ENCODE data around the gene KRT77. TPM values are rescaled to one million over a fixed set of nuclear protein-coding genes. Genes with fewer than 3 reads are reported as not detected.

Gene KRT77
- total RNA-seq, 1 donor from 2014 or later: 2.5 TPM

GRCh38 chr12:52684431-52684830 lies 18.9 kb downstream of the KRT77 start:
- no peak for TF ChIP-seq POLR2AphosphoS5 (IDR thresholded peaks at IDR 0.05; ENCODE audit: insufficient read depth in 1 of 2, low read depth in 1 of 2)
- TF ChIP-seq POLR2A (IDR thresholded peaks at IDR 0.05): no peak
- TF ChIP-seq, protein P1, sequence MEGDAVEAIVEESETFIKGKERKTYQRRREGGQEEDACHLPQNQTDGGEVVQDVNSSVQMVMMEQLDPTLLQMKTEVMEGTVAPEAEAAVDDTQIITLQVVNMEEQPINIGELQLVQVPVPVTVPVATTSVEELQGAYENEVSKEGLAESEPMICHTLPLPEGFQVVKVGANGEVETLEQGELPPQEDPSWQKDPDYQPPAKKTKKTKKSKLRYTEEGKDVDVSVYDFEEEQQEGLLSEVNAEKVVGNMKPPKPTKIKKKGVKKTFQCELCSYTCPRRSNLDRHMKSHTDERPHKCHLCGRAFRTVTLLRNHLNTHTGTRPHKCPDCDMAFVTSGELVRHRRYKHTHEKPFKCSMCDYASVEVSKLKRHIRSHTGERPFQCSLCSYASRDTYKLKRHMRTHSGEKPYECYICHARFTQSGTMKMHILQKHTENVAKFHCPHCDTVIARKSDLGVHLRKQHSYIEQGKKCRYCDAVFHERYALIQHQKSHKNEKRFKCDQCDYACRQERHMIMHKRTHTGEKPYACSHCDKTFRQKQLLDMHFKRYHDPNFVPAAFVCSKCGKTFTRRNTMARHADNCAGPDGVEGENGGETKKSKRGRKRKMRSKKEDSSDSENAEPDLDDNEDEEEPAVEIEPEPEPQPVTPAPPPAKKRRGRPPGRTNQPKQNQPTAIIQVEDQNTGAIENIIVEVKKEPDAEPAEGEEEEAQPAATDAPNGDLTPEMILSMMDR (IDR thresholded peaks at IDR 0.05): no peak
- Histone ChIP-seq H3K27ac (no peak overlapping the region), H3K27me3 (no peaks in the 10 kb centered on the region), H3K4me3 (no peak overlapping the region), H3K36me3 (no peaks in the 10 kb centered on the region), H3K9me3 (no peaks in the 10 kb centered on the region), H3K4me1 (peaks cover 7% of the 10 kb centered on the region)
- intact Hi-C loops (cut with DNase I): no loop called here
- DNase-seq (ENCODE audit: extremely low spot score in 2 of 2): no peak

DNA sequence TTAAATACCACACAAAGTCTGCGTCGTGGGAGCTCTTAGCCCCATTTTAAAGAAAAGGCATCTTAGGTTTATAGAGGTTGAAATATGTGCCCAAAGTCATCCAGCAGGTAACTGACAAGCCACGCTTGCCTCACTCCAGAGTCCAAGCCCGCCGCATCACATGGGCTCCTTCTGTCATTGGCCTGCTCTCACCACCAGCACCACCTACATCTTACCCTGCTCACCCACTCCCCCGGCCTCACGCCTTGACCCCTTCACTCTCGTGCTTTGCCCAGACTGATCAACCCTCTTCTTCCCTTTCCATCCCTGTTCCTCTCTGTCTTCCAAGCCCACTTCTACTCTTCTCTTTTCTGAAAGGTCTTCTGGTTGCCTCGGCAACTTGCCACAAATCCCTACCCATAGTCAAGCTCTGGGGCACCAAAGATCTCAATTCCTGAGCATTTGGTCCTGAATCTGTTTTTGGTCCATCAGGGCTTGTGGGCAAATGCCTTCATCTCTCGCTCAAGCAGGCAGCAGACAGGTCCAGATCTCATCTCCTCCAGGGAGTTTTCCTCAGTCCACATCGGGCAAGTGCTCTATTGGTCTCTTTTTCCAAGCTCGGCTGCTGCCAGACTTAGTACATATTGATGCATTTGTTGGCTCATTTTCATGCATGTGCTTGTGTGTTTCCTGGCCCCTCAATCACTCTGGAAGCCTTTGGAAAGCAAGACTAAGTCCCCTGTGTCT lies 19.6 kb downstream of the KRT77 start:
- DNase-seq (ENCODE audit: extremely low spot score in 2 of 2): no peak
- H3K27me3 ChIP-seq: no peaks in the 10 kb centered on the region
- no peaks in the 10 kb centered on the region for H3K9me3 ChIP-seq
- peaks cover 7% of the 10 kb centered on the region for H3K4me1 ChIP-seq
- no peaks in the 10 kb centered on the region for H3K36me3 ChIP-seq
- H3K27ac ChIP-seq: no peak overlapping the region
- intact Hi-C loops (cut with DNase I): no loop called here
- no peak overlapping the region for H3K4me3 ChIP-seq
- TF ChIP-seq POLR2A (IDR thresholded peaks at IDR 0.05): no peak
- TF ChIP-seq, protein P1 (IDR thresholded peaks at IDR 0.05): no peak
- TF ChIP-seq POLR2AphosphoS5 (IDR thresholded peaks at IDR 0.05; ENCODE audit: insufficient read depth in 1 of 2, low read depth in 1 of 2): no peak

GRCh38 chr12:52682938-52683574 lies 20.3 kb downstream of the KRT77 start:
- H3K36me3 ChIP-seq: no peaks in the 10 kb centered on the region
- H3K4me3 ChIP-seq: no peak overlapping the region
- H3K27ac ChIP-seq: no peak overlapping the region
- intact Hi-C loops (cut with DNase I): no loop called here
- TF ChIP-seq, protein P1 (IDR thresholded peaks at IDR 0.05): no peak
- TF ChIP-seq POLR2A (IDR thresholded peaks at IDR 0.05): no peak
- no peak for TF ChIP-seq POLR2AphosphoS5 (IDR thresholded peaks at IDR 0.05; ENCODE audit: insufficient read depth in 1 of 2, low read depth in 1 of 2)
- no peaks in the 10 kb centered on the region for H3K9me3 ChIP-seq
- no peak for DNase-seq (ENCODE audit: extremely low spot score in 2 of 2)
- H3K27me3 ChIP-seq: no peaks in the 10 kb centered on the region
- H3K4me1 ChIP-seq: peaks cover 7% of the 10 kb centered on the region

- DNase-seq (ENCODE audit: extremely low spot score in 2 of 2): no peak
- Histone ChIP-seq H3K27me3 (no peaks in the 10 kb centered on the region), H3K9me3 (no peaks in the 10 kb centered on the region), H3K4me1 (peaks cover 7% of the 10 kb centered on the region), H3K36me3 (no peaks in the 10 kb centered on the region), H3K27ac (no peak overlapping the region), H3K4me3 (no peak overlapping the region)
- intact Hi-C loops (cut with DNase I): no loop called here
- TF ChIP-seq POLR2AphosphoS5 (IDR thresholded peaks at IDR 0.05; ENCODE audit: insufficient read depth in 1 of 2, low read depth in 1 of 2) (no peak), POLR2A (IDR thresholded peaks at IDR 0.05) (no peak)
- TF ChIP-seq, protein P1 (IDR thresholded peaks at IDR 0.05): no peak
Observed at GRCh38 chr12:52682381-52682660, 21.0 kb downstream of the KRT77 start.

Data from vagina (tissue), 2 donors.